Glutamatergic neuron (in vitro differentiated cells): ENCODE results near the gene FBXL20. TPM values are rescaled to one million over a fixed set of nuclear protein-coding genes. Genes with fewer than 3 reads are reported as not detected.
"Not testable (repeated sequence)": the region's sequence is repeated elsewhere in the genome, so short reads cannot be mapped to it uniquely, and the experiment has no call there.

Source experiments
- DNase-seq: peaks from one replicate; pipeline ENCODE4 v3.0.0; 2022
- H3K27ac Mint-ChIP-seq: one replicate; pipeline ENCODE4 v1.8.0; 2020; ENCODE audit warnings: mild to moderate bottlenecking, mixed read lengths, inconsistent platforms; ENCODE audit not compliant: unreplicated experiment
- H3K27me3 Mint-ChIP-seq: one replicate; pipeline ENCODE4 v1.8.0; 2020; ENCODE audit warnings: mild to moderate bottlenecking, moderate library complexity, mixed read lengths, inconsistent platforms; ENCODE audit not compliant: unreplicated experiment
- H3K36me3 Mint-ChIP-seq: one replicate; pipeline ENCODE4 v1.8.0; 2020; ENCODE audit warnings: mild to moderate bottlenecking, mixed read lengths, inconsistent platforms; ENCODE audit not compliant: unreplicated experiment
- H3K4me1 Mint-ChIP-seq: one replicate; pipeline ENCODE4 v1.8.0; 2020; ENCODE audit warnings: mild to moderate bottlenecking, low read depth, mixed read lengths, inconsistent platforms; ENCODE audit not compliant: unreplicated experiment
- H3K4me3 Mint-ChIP-seq: one replicate; pipeline ENCODE4 v1.8.0; 2020; ENCODE audit warnings: mild to moderate bottlenecking, mixed read lengths, inconsistent platforms; ENCODE audit not compliant: unreplicated experiment
- H3K9me3 Mint-ChIP-seq: one replicate; pipeline ENCODE4 v1.8.0; 2020; ENCODE audit warnings: mild to moderate bottlenecking, moderate library complexity, mixed read lengths, inconsistent platforms; ENCODE audit not compliant: unreplicated experiment
- CTCF ChIP-seq: fragments of 200-600 bp; sonication (generic); IDR thresholded peaks from one replicate; pipeline ENCODE4 v1.5.0; 2021; ENCODE audit not compliant: partially characterized antibody, unreplicated experiment
- total RNA-seq: library from RNA; stranded (reverse); fragmentation: NEBNext Ultra II Directional; extraction: Animal tissue kit (Norgen Biotek cat#: 25700); gene quantifications from one replicate; pipeline ENCODE4 v1.2.1, GENCODE V29; 2021; ENCODE audit not compliant: unreplicated experiment

The FBXL20 gene
- total RNA-seq, 1 donor from 2014 or later, result 31.0 TPM

DNA sequence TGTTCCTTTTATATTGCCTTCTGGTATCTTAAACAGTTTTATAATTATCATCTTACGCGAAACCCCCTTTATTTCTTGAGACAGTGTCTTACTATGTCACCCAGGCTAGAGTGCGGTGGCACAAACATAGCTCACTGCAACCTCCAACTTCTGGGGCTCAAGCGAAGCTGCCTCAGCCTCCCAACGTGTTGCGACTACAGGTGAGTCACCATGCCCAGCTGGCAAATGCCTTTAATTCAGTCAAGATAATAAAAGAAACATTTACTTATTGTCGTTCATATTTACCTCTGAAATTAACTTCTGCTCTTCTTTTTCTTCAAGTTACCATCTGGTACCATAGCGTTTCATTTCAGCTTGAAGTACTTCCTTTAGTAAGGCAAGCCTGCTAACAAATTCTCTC is 43.9 kb downstream of the FBXL20 start:
- no peak for DNase-seq
- Mint-ChIP-seq H3K4me1 (peaks cover 5% of the 10 kb centered on the region), H3K9me3 (peaks cover 1% of the 10 kb centered on the region), H3K4me3 (no peak overlapping the region), H3K27ac (no peak overlapping the region), H3K36me3 (no peaks in the 10 kb centered on the region), H3K27me3 (peaks cover 2% of the 10 kb centered on the region)
- TF ChIP-seq CTCF, result no peak

GRCh38 chr17:39352986-39353385 is 48.4 kb downstream of the FBXL20 start:
- Mint-ChIP-seq H3K36me3 (no peaks in the 10 kb centered on the region), H3K4me1 (peaks cover 7% of the 10 kb centered on the region), H3K4me3 (no peak overlapping the region), H3K27me3 (peaks cover 2% of the 10 kb centered on the region), H3K9me3 (peaks cover 1% of the 10 kb centered on the region), H3K27ac (no peak overlapping the region)
- no peak for TF ChIP-seq CTCF
- no peak for DNase-seq

DNA sequence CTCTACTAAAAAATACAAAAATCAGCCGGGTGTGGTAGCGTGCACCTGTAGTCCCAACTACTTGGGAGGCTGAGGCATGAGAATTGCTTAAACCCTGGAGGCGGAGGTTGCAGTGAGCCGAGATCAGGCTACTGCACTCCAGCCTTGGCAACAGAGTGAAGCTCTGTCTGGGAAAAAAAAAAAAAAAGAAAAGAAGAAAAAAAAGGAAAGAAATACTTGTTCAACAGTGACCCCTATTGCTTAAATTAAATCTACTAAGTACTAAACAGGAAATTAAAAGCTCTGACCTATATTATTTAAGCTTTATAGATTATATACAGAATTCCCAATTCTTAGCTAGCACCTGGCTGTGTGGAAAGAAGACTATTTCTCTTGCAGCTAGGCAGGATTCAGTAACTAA is 48.9 kb downstream of the FBXL20 start:
- peaks cover 1% of the 10 kb centered on the region for H3K9me3 Mint-ChIP-seq
- peaks cover 2% of the 10 kb centered on the region for H3K27me3 Mint-ChIP-seq
- TF ChIP-seq CTCF, result no peak
- no peak overlapping the region for H3K4me3 Mint-ChIP-seq
- peaks cover 7% of the 10 kb centered on the region for H3K4me1 Mint-ChIP-seq
- no peaks in the 10 kb centered on the region for H3K36me3 Mint-ChIP-seq
- no peak overlapping the region for H3K27ac Mint-ChIP-seq
- DNase-seq, result no peak

DNA sequence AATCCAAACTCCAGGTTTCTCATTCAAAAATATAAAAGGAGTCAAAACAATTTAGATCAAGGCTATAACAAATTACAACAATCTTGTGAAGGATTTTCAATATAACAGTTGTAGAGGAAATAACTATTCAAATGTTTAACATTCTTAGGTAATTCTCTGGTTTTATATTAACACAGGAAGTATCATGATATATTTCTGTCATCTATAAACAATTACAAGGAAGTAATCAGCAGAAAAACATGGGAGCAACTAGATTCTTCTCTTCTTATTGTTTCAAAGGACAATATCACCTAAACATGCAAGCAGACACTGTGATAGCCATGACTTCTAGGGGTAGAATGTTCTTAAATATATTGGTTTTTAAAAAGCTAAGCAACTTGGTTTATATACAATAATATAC is 49.9 kb downstream of the FBXL20 start:
- Mint-ChIP-seq H3K9me3 (peaks cover 1% of the 10 kb centered on the region), H3K36me3 (no peaks in the 10 kb centered on the region), H3K4me3 (no peak overlapping the region), H3K4me1 (peaks cover 7% of the 10 kb centered on the region), H3K27ac (no peak overlapping the region), H3K27me3 (no peaks in the 10 kb centered on the region)
- no peak for TF ChIP-seq CTCF
- DNase-seq, result no peak

- no peak for DNase-seq
- Mint-ChIP-seq H3K4me3 (no peak overlapping the region), H3K27ac (no peak overlapping the region), H3K36me3 (peaks cover 5% of the 10 kb centered on the region), H3K4me1 (peaks cover 4% of the 10 kb centered on the region), H3K9me3 (no peaks in the 10 kb centered on the region), H3K27me3 (no peaks in the 10 kb centered on the region)
- no peak for TF ChIP-seq CTCF
Observed at GRCh38 chr17:39349246-39349645, 52.2 kb downstream of the FBXL20 start.

GRCh38 chr17:39346863-39347262 is 54.6 kb downstream of the FBXL20 start:
- not testable (repeated sequence) for H3K27ac Mint-ChIP-seq, H3K27me3 Mint-ChIP-seq, H3K9me3 Mint-ChIP-seq, DNase-seq, H3K4me1 Mint-ChIP-seq, H3K4me3 Mint-ChIP-seq, H3K36me3 Mint-ChIP-seq
